Activated CD4-positive, alpha-beta T cell treated with anti-CD3 and anti-CD28 coated beads, Interleukin-2, amount 10 ng/mL, durations not matched to agents 7 days and 5 days (primary cell): Measurements from ENCODE around the gene CFAP157. TPM values are rescaled to one million over a fixed set of nuclear protein-coding genes. Genes with fewer than 3 reads are reported as not detected.

ENCODE experiments used
- CTCF ChIA-PET: fragments of 350-600 bp; sonication (Branson Sonifier 250); formaldehyde crosslinking; loops from one replicate; lab custom pipeline; 2021; ENCODE audit warnings: antibody characterized with exemption; lab: Charles Lee
- POLR2A ChIA-PET: fragments of 350-600 bp; sonication (Branson Sonifier 250); formaldehyde crosslinking; loops from one replicate; lab custom pipeline; 2021; ENCODE audit warnings: antibody characterized with exemption; lab: Charles Lee
- DNase-seq: peaks from one replicate; pipeline ENCODE4 v3.0.0-alpha.2; 2020
- H3K27ac Mint-ChIP-seq: one replicate; pipeline ENCODE4 v1.8.0; 2021; ENCODE audit warnings: mild to moderate bottlenecking, moderate library complexity, mixed read lengths
- H3K27me3 Mint-ChIP-seq: one replicate; pipeline ENCODE4 v1.8.0; 2021; ENCODE audit warnings: mixed read lengths
- H3K36me3 Mint-ChIP-seq: one replicate; pipeline ENCODE4 v1.8.0; 2021; ENCODE audit warnings: low read depth, mixed read lengths
- H3K4me1 Mint-ChIP-seq: one replicate; pipeline ENCODE4 v1.8.0; 2021; ENCODE audit warnings: mixed read lengths
- H3K4me3 Mint-ChIP-seq: one replicate; pipeline ENCODE4 v1.8.0; 2021; ENCODE audit warnings: mild to moderate bottlenecking, moderate library complexity, mixed read lengths
- H3K9me3 Mint-ChIP-seq: one replicate; pipeline ENCODE4 v1.8.0; 2021; ENCODE audit warnings: mixed read lengths
- total RNA-seq, 2 experiments: library from RNA; stranded (reverse); gene quantifications; one replicate each; pipeline ENCODE4 v1.2.3, GENCODE V29; 2021

CFAP157 gene
- total RNA-seq, 2 experiments from 2014 or later = not detected

GRCh38 chr9:127697575-127697974, 9.2 kb upstream of the CFAP157 start:
- no peak overlapping the region for H3K4me3 Mint-ChIP-seq
- no peak for DNase-seq
- no peaks in the 10 kb centered on the region for H3K9me3 Mint-ChIP-seq
- no peaks in the 10 kb centered on the region for H3K36me3 Mint-ChIP-seq
- no peak overlapping the region for H3K27ac Mint-ChIP-seq
- ChIA-PET CTCF (no interaction called here), POLR2A (no interaction called here)
- peaks cover 15% of the 10 kb centered on the region for H3K4me1 Mint-ChIP-seq
- H3K27me3 Mint-ChIP-seq = no peaks in the 10 kb centered on the region

DNA sequence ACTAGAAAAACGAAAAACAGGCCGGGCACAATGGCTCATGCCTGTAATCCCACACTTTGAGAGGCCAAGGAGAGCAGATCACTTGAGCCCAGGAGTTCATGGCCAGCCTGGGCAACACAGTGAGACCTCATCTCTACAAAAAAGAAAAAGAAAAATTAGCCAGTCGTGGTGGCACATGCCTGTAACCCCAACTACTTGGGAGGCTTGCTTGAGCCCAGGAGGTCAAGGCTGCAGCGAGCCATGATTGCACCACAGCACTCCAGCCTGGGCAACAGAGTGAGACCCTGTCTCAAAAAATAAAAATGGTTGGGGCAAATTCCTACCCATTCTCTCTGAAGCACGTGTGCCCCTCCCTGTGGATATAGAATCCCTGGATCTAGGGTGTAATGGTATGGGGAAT, 8.4 kb upstream of the CFAP157 start:
- CTCF ChIA-PET = no interaction called here
- no peak for DNase-seq
- POLR2A ChIA-PET = no interaction called here
- Mint-ChIP-seq H3K4me3 (no peak overlapping the region), H3K9me3 (no peaks in the 10 kb centered on the region), H3K27ac (no peak overlapping the region), H3K36me3 (no peaks in the 10 kb centered on the region), H3K27me3 (no peaks in the 10 kb centered on the region), H3K4me1 (peaks cover 16% of the 10 kb centered on the region)

GRCh38 chr9:127698985-127699670, 7.7 kb upstream of the CFAP157 start:
- H3K27ac Mint-ChIP-seq = peak overlapping the region; percentile 76
- H3K4me1 Mint-ChIP-seq = peaks cover 16% of the 10 kb centered on the region
- ChIA-PET CTCF (interaction anchor here (0.6 kb wide), 1 partner anchor 64 kb away, joined by 4 read pairs; no protein-coding TSS in a partner anchor), POLR2A (no interaction called here)
- peak; percentile 85 for DNase-seq
- H3K27me3 Mint-ChIP-seq = no peaks in the 10 kb centered on the region
- no peaks in the 10 kb centered on the region for H3K36me3 Mint-ChIP-seq
- no peaks in the 10 kb centered on the region for H3K9me3 Mint-ChIP-seq
- peak overlapping the region; percentile 33 for H3K4me3 Mint-ChIP-seq

DNA sequence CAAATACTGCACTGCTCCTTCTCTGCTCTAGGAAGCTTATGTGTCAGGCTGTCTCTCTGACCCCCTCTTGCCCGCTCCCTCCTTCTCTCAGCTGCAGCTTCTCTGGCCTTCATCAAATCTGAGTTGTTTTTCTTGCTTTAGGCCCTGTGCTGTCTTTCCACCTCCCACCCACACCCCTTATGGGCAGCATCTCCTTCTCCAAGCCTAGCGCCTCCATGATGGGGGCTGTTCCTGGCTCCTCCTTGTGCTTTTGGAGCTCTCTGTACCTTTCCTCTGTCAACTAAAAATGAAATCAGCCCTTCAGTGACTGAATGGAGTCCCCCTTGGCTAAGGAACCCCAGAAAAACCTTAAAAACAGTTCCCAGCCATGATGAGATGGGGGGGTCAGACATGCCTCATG, 6.6 kb upstream of the CFAP157 start:
- Mint-ChIP-seq H3K4me1 (peaks cover 16% of the 10 kb centered on the region), H3K9me3 (no peaks in the 10 kb centered on the region), H3K4me3 (no peak overlapping the region), H3K36me3 (no peaks in the 10 kb centered on the region), H3K27me3 (no peaks in the 10 kb centered on the region), H3K27ac (no peak overlapping the region)
- ChIA-PET CTCF (interaction anchor here (0.6 kb wide), 1 partner anchor 63 kb away, joined by 4 read pairs; no protein-coding TSS in a partner anchor), POLR2A (no interaction called here)
- DNase-seq = no peak

DNA sequence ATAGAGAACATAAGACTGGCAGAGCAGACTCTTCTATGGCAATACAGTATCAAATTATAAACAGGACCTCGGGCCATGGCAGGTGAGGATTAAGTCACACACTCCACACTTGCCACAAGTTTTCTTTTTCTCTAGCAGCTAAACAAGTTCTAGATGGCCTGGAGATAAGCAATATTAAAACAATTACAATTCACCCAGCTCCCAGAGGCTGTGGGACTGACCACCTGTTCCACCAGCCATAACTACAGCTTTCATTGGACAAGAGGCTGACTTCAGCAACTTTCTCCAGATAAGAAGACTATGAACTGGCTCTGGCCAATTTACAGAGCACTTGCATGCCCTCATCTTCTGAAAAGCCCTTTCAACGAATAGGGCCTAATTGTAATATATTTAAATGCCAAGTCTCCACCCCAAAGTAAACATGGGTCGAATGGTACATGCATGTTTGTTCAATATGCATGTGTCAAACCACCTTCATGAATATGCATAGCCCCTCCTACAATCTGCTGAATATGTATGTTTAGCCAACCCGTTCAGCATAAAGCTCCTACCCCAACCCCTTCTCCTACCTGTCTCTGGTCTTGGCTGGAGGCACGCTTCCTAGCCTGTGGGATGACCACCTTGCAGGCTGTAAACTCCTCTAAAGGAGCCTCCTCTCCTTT, 6.1 kb upstream of the CFAP157 start:
- Mint-ChIP-seq H3K4me3 (no peak overlapping the region), H3K9me3 (no peaks in the 10 kb centered on the region), H3K27me3 (no peaks in the 10 kb centered on the region), H3K27ac (no peak overlapping the region), H3K4me1 (peaks cover 16% of the 10 kb centered on the region), H3K36me3 (no peaks in the 10 kb centered on the region)
- no peak for DNase-seq
- ChIA-PET POLR2A (no interaction called here), CTCF (no interaction called here)

GRCh38 chr9:127703289-127703946, 3.4 kb upstream of the CFAP157 start:
- no peaks in the 10 kb centered on the region for H3K27me3 Mint-ChIP-seq
- H3K4me1 Mint-ChIP-seq = peaks cover 22% of the 10 kb centered on the region
- no peaks in the 10 kb centered on the region for H3K9me3 Mint-ChIP-seq
- H3K4me3 Mint-ChIP-seq = no peak overlapping the region
- no peak for DNase-seq
- H3K36me3 Mint-ChIP-seq = no peaks in the 10 kb centered on the region
- ChIA-PET POLR2A (no interaction called here), CTCF (interaction anchor here (0.6 to 4.3 kb wide), 4 partner anchors 30 to 734 kb away, joined by 3 to 17 read pairs (median 5); partner anchors contain the start of gene TOR2A)
- no peak overlapping the region for H3K27ac Mint-ChIP-seq

DNA sequence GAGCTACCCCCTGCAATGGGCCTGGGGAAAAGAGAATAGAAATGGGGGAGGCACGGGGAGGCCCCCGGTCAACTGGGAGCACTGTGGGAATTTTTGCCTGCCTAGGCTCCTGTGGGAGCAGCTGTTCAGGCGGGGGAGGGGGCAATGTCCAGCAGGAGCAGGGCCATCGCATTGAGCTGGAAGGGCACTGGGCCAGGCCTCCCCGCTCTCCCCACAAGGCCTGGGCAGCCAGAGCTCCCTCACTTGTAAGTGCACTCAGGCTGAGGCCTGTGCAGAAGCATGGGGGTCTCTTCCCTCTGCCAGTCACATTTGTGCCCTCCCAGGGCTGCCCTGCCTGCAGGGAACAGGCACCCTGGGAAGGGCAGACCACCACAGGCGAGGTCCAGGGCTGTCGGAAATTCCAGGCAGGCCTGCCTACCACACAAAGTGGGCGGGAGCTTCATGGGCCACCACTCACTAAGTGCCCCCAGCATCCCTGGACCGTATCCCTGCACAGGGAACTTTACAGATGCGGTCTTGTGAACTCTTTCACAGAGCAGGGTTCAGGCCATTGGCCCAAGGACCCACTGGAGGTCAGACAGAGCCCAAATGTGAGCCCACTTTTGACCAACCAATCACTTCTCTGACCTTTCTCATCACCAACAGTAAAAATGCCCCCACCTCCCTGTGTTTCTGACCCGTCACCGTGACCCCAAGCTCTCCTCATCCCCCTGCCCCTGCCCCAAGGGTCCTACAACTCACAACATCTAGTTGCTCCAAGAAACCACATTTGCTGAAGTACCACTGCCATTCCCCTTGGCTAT, 1.0 kb upstream of the CFAP157 start:
- H3K9me3 Mint-ChIP-seq = peaks cover 3% of the 10 kb centered on the region
- ChIA-PET POLR2A (no interaction called here), CTCF (interaction anchor here (1.9 to 4.3 kb wide), 3 partner anchors 9 to 164 kb away, joined by 6 to 17 read pairs (median 7); partner anchors contain the start of genes PTRH1 and TOR2A)
- peaks cover 16% of the 10 kb centered on the region for H3K4me1 Mint-ChIP-seq
- H3K36me3 Mint-ChIP-seq = no peaks in the 10 kb centered on the region
- H3K4me3 Mint-ChIP-seq = no peak overlapping the region
- no peaks in the 10 kb centered on the region for H3K27me3 Mint-ChIP-seq
- no peak for DNase-seq
- peak overlapping the region; percentile 25 for H3K27ac Mint-ChIP-seq

DNA sequence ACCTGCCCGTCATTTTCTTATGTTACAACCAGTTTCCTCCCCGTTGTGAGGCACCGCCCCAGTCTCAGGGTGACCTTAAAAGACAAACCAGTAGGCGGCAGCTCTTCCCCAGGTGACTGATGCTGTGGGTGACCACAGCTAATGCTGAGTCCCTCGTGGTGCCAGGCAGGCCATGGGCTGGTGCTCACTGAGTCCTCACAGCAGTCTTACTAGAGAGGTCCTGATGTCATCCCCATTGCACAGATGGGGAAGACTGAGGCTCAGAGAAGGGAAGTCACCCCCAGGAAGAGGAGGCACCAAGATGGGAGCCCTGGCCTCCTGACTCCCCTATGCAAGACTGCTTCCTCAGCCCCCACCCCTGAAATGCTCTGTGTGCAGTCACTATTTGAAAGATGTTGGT, 978 bp downstream of the CFAP157 start:
- POLR2A ChIA-PET = no interaction called here
- Mint-ChIP-seq H3K4me3 (no peak overlapping the region), H3K9me3 (peaks cover 3% of the 10 kb centered on the region), H3K36me3 (no peaks in the 10 kb centered on the region), H3K27me3 (no peaks in the 10 kb centered on the region), H3K4me1 (peaks cover 26% of the 10 kb centered on the region), H3K27ac (no peak overlapping the region)
- CTCF ChIA-PET = interaction anchor here (1.0 to 4.3 kb wide), 2 partner anchors 21 to 27 kb away, joined by 4 to 17 read pairs; partner anchors contain the start of gene TOR2A
- DNase-seq = peak; percentile 31

DNA sequence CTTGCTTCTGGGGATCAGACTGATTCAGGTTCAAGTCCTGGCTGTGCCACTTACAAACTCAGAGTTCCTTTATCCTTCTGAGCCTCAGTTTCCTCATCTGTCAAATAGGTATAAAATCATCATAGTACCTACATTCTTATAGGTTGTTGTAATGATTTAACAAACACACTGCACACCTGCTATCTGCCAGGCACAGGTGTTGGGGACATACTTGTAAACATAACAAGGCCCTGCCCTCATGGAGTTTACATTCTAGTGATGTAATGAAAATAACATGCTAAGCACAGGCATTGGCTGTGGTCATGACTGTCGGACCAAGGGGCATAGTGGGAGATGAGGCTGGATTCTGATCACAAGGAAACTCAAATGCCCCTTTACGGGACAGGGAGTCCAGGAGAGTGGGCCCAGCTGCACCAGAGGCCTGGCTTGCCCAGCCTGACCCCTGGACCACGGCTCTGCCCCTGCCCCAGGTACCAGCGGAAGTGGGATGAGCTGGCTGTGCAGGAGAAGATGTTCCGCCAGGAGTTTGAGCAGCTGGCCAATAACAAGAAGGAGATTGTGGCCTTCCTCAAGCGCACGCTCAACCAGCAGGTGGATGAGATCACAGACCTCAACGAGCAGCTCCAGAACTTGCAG, 2.3 kb downstream of the CFAP157 start:
- Mint-ChIP-seq H3K9me3 (peaks cover 3% of the 10 kb centered on the region), H3K36me3 (no peaks in the 10 kb centered on the region), H3K4me1 (peaks cover 24% of the 10 kb centered on the region), H3K27me3 (no peaks in the 10 kb centered on the region), H3K27ac (no peak overlapping the region), H3K4me3 (no peak overlapping the region)
- CTCF ChIA-PET = interaction anchor here (1.2 to 1.5 kb wide), 3 partner anchors 21 to 26 kb away, joined by 3 to 4 read pairs (median 3); partner anchors contain the start of gene TOR2A
- POLR2A ChIA-PET = no interaction called here
- DNase-seq = no peak

DNA sequence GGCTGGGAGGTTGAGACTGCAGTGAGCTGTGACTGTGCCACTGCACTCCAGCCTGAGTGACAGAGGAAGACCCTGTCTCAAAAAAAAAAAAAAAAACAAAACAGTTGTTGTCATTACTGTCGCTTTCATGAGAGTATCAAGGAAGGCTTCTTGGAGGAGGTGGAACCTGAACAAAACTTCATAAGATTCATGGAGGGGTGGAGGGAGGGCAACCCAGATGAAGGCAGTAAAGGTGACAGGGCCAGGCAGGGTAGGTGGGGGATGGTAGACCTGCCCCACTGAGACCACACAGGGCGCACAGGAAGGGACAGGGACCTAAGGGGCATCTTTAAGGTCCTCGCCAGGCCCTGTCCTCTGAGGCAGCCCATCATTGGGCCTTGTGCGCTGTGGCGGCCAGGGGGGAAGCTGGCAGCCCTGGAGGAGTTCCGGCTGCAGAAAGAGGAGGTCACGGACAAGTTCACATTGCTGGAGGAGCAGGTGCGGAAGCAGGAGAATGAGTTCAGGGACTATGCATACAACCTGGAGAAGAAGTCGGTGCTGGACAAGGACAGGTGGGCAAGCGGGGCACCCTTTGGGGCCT, 3.5 kb downstream of the CFAP157 start:
- CTCF ChIA-PET = interaction anchor here (1.2 to 1.5 kb wide), 2 partner anchors 20 to 23 kb away, joined by 3 read pairs; no protein-coding TSS in a partner anchor
- H3K9me3 Mint-ChIP-seq = peaks cover 3% of the 10 kb centered on the region
- H3K4me1 Mint-ChIP-seq = peaks cover 28% of the 10 kb centered on the region
- H3K36me3 Mint-ChIP-seq = no peaks in the 10 kb centered on the region
- no peaks in the 10 kb centered on the region for H3K27me3 Mint-ChIP-seq
- DNase-seq = no peak
- H3K4me3 Mint-ChIP-seq = no peak overlapping the region
- no peak overlapping the region for H3K27ac Mint-ChIP-seq
- POLR2A ChIA-PET = no interaction called here

DNA sequence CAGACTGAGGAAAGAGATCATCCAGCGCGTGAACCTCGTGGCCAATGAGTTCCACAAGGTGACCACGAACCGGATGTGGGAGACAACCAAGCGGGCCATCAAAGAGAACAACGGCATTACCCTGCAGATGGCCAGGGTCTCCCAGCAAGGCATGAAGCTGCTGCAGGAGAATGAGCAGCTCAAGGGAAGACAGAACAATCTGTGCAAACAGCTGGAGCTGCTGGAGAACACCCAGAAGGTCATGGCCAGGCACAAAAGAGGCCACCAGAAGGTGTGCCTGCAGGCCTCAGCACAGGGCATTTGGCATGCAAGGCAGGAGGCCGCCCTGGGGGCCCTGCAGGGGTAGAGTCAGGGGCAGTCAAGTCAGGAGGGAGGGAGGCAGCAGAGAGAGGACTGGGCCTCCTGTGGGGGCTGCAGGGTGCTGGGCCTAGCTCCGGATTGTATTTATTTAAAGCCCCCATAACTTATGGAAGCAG, 4.5 kb downstream of the CFAP157 start:
- no peak overlapping the region for H3K4me3 Mint-ChIP-seq
- H3K27ac Mint-ChIP-seq = no peak overlapping the region
- POLR2A ChIA-PET = no interaction called here

More for the DNA sequence above, 4.5 kb downstream of the CFAP157 start:
- CTCF ChIA-PET = interaction anchor here (0.8 to 1.8 kb wide), 3 partner anchors 23 to 158 kb away, joined by 3 to 7 read pairs (median 4); partner anchors contain the start of gene TOR2A
- Mint-ChIP-seq H3K9me3 (peaks cover 3% of the 10 kb centered on the region), H3K36me3 (peaks cover 2% of the 10 kb centered on the region), H3K4me1 (peaks cover 34% of the 10 kb centered on the region), H3K27me3 (no peaks in the 10 kb centered on the region)
- peak; percentile 29 for DNase-seq
